Measurements from ENCODE around the gene AFM. TPM values are rescaled to one million over a fixed set of nuclear protein-coding genes. Genes with fewer than 3 reads are reported as not detected.

AFM gene
- total and polyA plus RNA-seq, 10 of the 15 experiments (the other 5 are each of a cell fraction or from before 2014, with no cell fraction given), result not detected

DNA sequence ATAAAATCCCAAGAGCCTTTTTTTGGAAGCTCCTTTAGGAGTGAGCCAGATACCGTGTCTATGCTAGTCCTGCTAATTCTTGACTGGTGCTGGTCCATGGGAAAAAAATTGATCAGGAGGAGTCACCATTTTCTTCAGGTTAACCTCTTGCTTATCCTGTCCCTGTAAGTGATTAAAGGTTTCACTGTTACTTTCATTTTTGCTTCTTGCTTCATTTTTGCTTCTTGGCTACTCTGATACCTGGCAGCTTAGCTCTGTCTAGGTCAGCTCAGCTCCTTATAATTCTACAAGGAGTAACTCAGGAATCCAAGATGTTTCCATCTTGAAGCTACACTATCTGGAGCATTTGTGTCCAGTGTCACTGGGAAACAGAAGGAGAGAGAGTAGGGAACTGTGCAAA, 45.7 kb downstream of the AFM start:
- CTCF ChIA-PET, result interaction anchor here (0.5 to 1.5 kb wide), 7 partner anchors 10 to 285 kb away, joined by 3 to 4 read pairs (median 3); no protein-coding TSS in a partner anchor
- Histone ChIP-seq H3K27ac (ENCODE audit: control insufficient read depth, insufficient read depth) (no peak overlapping the region), H3K79me2 (ENCODE audit: control insufficient read depth, insufficient read depth, low read length) (no peaks in the 10 kb centered on the region), H4K20me1 (ENCODE audit: control insufficient read depth, insufficient read depth) (no peaks in the 10 kb centered on the region), H3K36me3 (ENCODE audit: control insufficient read depth in 2 of 2, insufficient read depth in 2 of 2, low read length in 1 of 2) (no peaks in the 10 kb centered on the region), H3K9ac (ENCODE audit: control insufficient read depth, insufficient read depth, low read length) (no peak overlapping the region), H3K4me1 (ENCODE audit: control insufficient read depth, insufficient read depth, low read length) (no peaks in the 10 kb centered on the region; the same call in 1 of the 2 replicates), H3K27me3 (replicated peaks in 1 of 2; ENCODE audit: control insufficient read depth in 2 of 2, insufficient read depth in 2 of 2, low read length in 1 of 2) (no peaks in the 10 kb centered on the region), H3K4me2 (ENCODE audit: control insufficient read depth, insufficient read depth) (peak overlapping the region; percentile 35; the same call in 1 of the 2 replicates), H3K4me3 (no peak overlapping the region), H3K9me3 (replicated peaks; ENCODE audit: control insufficient read depth, insufficient read depth, low read length) (no peaks in the 10 kb centered on the region), H2AFZ (ENCODE audit: control insufficient read depth, low read depth, low read length) (peak overlapping the region; percentile 68)
- TF ChIP-seq CBX3 (IDR thresholded peaks at IDR 0.05; ENCODE audit: borderline replicate concordance, low read depth), result no peak
- TF ChIP-seq ZNF24 (IDR thresholded peaks at IDR 0.05), result peak; percentile 84
- in situ Hi-C loops (cut with MboI) (no loop called here), intact Hi-C loops (cut with micrococcal nuclease; ENCODE audit: unreplicated experiment) (no loop called here)
- ATAC-seq, result peak; percentile 73
- RAD21 ChIA-PET (ENCODE audit: unreplicated experiment), result interaction anchor here (2.0 kb wide), 1 partner anchor 46 kb away, joined by 4 read pairs; no protein-coding TSS in a partner anchor
- 28% methylated on average over 1 of the region's 1 CpG for WGBS (ENCODE audit: insufficient coverage, insufficient replicate concordance, low lambda C conversion rate, missing lambda C conversion rate)
- no peak for DNase-seq (ENCODE audit: low read depth, low spot score)
- peak; percentile 64 for FAIRE-seq
- SMC1A ChIA-PET (ENCODE audit: uncharacterized antibody, unreplicated experiment), result interaction anchor here (0.9 to 1.9 kb wide), 7 partner anchors 9 to 147 kb away, joined by 3 to 7 read pairs (median 3); no protein-coding TSS in a partner anchor
- POLR2A ChIA-PET, result interaction anchor here (0.8 kb wide), 1 partner anchor 11 kb away, joined by 4 read pairs; no protein-coding TSS in a partner anchor
- no TSS peak for BruUV-seq (replicated peaks)

DNA sequence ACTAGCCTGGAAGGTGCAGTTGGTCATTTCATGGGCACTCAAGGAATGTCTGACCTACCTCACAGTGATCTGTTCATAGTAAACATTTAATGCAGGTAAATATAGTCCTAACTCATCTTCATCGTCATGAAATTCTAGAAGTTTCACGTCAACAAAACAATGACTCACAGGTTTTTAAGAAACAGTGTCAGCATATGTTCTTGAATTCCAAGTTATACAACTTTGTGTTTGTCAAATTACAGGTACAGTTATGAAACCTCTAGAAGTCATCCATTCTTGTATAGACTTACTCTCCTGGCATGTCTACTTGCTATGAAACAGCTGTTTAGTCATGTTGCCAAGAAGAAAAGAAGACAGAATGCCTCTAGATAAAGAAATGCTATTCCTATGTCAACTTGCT, 46.6 kb downstream of the AFM start:
- POLR2A ChIA-PET, result no interaction called here
- Histone ChIP-seq H3K9ac (ENCODE audit: control insufficient read depth, insufficient read depth, low read length) (no peak overlapping the region), H3K79me2 (ENCODE audit: control insufficient read depth, insufficient read depth, low read length) (no peaks in the 10 kb centered on the region), H3K4me1 (ENCODE audit: control insufficient read depth, insufficient read depth, low read length) (no peaks in the 10 kb centered on the region; the same call in 1 of the 2 replicates), H3K27me3 (replicated peaks in 1 of 2; ENCODE audit: control insufficient read depth in 2 of 2, insufficient read depth in 2 of 2, low read length in 1 of 2) (no peaks in the 10 kb centered on the region), H3K4me2 (ENCODE audit: control insufficient read depth, insufficient read depth) (no peak overlapping the region), H3K9me3 (replicated peaks; ENCODE audit: control insufficient read depth, insufficient read depth, low read length) (no peaks in the 10 kb centered on the region), H2AFZ (ENCODE audit: control insufficient read depth, low read depth, low read length) (no peak overlapping the region), H3K36me3 (ENCODE audit: control insufficient read depth in 2 of 2, insufficient read depth in 2 of 2, low read length in 1 of 2) (no peaks in the 10 kb centered on the region), H3K27ac (ENCODE audit: control insufficient read depth, insufficient read depth) (no peak overlapping the region), H4K20me1 (ENCODE audit: control insufficient read depth, insufficient read depth) (no peaks in the 10 kb centered on the region), H3K4me3 (no peak overlapping the region)
- no TSS peak for BruUV-seq (replicated peaks)
- CTCF ChIA-PET, result interaction anchor here (0.9 to 1.5 kb wide), 2 partner anchors 15 to 46 kb away, joined by 3 to 4 read pairs; no protein-coding TSS in a partner anchor
- RAD21 ChIA-PET (ENCODE audit: unreplicated experiment), result no interaction called here
- ATAC-seq (no peak), DNase-seq (ENCODE audit: low read depth, low spot score) (no peak), FAIRE-seq (no peak)
- in situ Hi-C loops (cut with MboI), result no loop called here
- WGBS (ENCODE audit: insufficient coverage, insufficient replicate concordance, low lambda C conversion rate, missing lambda C conversion rate), result 87% methylated on average over 2 of the region's 2 CpGs
- SMC1A ChIA-PET (ENCODE audit: uncharacterized antibody, unreplicated experiment), result interaction anchor here (0.6 to 1.7 kb wide), 4 partner anchors 9 to 146 kb away, joined by 3 read pairs; no protein-coding TSS in a partner anchor
- intact Hi-C loops (cut with micrococcal nuclease; ENCODE audit: unreplicated experiment), result no loop called here
- TF ChIP-seq, protein P1, sequence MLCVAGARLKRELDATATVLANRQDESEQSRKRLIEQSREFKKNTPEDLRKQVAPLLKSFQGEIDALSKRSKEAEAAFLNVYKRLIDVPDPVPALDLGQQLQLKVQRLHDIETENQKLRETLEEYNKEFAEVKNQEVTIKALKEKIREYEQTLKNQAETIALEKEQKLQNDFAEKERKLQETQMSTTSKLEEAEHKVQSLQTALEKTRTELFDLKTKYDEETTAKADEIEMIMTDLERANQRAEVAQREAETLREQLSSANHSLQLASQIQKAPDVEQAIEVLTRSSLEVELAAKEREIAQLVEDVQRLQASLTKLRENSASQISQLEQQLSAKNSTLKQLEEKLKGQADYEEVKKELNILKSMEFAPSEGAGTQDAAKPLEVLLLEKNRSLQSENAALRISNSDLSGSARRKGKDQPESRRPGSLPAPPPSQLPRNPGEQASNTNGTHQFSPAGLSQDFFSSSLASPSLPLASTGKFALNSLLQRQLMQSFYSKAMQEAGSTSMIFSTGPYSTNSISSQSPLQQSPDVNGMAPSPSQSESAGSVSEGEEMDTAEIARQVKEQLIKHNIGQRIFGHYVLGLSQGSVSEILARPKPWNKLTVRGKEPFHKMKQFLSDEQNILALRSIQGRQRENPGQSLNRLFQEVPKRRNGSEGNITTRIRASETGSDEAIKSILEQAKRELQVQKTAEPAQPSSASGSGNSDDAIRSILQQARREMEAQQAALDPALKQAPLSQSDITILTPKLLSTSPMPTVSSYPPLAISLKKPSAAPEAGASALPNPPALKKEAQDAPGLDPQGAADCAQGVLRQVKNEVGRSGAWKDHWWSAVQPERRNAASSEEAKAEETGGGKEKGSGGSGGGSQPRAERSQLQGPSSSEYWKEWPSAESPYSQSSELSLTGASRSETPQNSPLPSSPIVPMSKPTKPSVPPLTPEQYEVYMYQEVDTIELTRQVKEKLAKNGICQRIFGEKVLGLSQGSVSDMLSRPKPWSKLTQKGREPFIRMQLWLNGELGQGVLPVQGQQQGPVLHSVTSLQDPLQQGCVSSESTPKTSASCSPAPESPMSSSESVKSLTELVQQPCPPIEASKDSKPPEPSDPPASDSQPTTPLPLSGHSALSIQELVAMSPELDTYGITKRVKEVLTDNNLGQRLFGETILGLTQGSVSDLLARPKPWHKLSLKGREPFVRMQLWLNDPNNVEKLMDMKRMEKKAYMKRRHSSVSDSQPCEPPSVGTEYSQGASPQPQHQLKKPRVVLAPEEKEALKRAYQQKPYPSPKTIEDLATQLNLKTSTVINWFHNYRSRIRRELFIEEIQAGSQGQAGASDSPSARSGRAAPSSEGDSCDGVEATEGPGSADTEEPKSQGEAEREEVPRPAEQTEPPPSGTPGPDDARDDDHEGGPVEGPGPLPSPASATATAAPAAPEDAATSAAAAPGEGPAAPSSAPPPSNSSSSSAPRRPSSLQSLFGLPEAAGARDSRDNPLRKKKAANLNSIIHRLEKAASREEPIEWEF (IDR thresholded peaks at IDR 0.05; ENCODE audit: insufficient replicate concordance, low read depth, low read length), result no peak
